ENCODE measurements around the gene INSL3. TPM values are rescaled to one million over a fixed set of nuclear protein-coding genes. Genes with fewer than 3 reads are reported as not detected.

The INSL3 gene
- total RNA-seq, 1 experiment from 2014 or later, result not detected

GRCh38 chr19:17846146-17846545 is 24.8 kb upstream of the INSL3 start:
- no peak for DNase-seq (ENCODE audit: low spot score)

GRCh38 chr19:17843908-17844490 is 22.7 kb upstream of the INSL3 start:
- DNase-seq (ENCODE audit: low spot score), result no peak

- DNase-seq (ENCODE audit: low spot score), result no peak
These were observed 22.0 kb upstream of the INSL3 start for GRCh38 chr19:17843292-17843827.

- no peak for DNase-seq (ENCODE audit: low spot score)
These were observed 21.5 kb upstream of the INSL3 start for GRCh38 chr19:17842663-17843291.

- DNase-seq (ENCODE audit: low spot score), result peak; percentile 79
These were observed 20.7 kb upstream of the INSL3 start for GRCh38 chr19:17841810-17842662.

GRCh38 chr19:17841371-17841809 is 20.1 kb upstream of the INSL3 start:
- no peak for DNase-seq (ENCODE audit: low spot score)

- DNase-seq (ENCODE audit: low spot score), result no peak
These were observed 18.7 kb upstream of the INSL3 start for GRCh38 chr19:17840019-17840418.

GRCh38 chr19:17837972-17838371 is 16.7 kb upstream of the INSL3 start:
- DNase-seq (ENCODE audit: low spot score), result no peak

- DNase-seq (ENCODE audit: low spot score), result no peak
These were observed 15.2 kb upstream of the INSL3 start for GRCh38 chr19:17836530-17836929.

- DNase-seq (ENCODE audit: low spot score), result no peak
These were observed 14.1 kb upstream of the INSL3 start for GRCh38 chr19:17835182-17836006.

- DNase-seq (ENCODE audit: low spot score), result peak; percentile 15
These were observed 13.2 kb upstream of the INSL3 start for GRCh38 chr19:17834350-17835181.

- DNase-seq (ENCODE audit: low spot score), result no peak
These were observed 11.3 kb upstream of the INSL3 start for GRCh38 chr19:17832443-17833208.

GRCh38 chr19:17831419-17831888 is 10.1 kb upstream of the INSL3 start:
- DNase-seq (ENCODE audit: low spot score), result no peak

GRCh38 chr19:17830567-17831418 is 9.5 kb upstream of the INSL3 start:
- peak; percentile 74 for DNase-seq (ENCODE audit: low spot score)

GRCh38 chr19:17829855-17830566 is 8.7 kb upstream of the INSL3 start:
- peak; percentile 19 for DNase-seq (ENCODE audit: low spot score)

GRCh38 chr19:17826508-17827056 is 5.3 kb upstream of the INSL3 start:
- no peak for DNase-seq (ENCODE audit: low spot score)

GRCh38 chr19:17824339-17824738 is 3.0 kb upstream of the INSL3 start:
- DNase-seq (ENCODE audit: low spot score), result no peak

All from HT-29 (cell line).